ENCODE data around the gene TMEM140.
A peak's percentile ranks its signal among the peaks of the same experiment; 100 is the strongest.

The TMEM140 gene

GRCh38 chr7:135147899-135148721, at the start of gene TMEM140:
Gene TMEM140 (plus strand): TSS chr7:135148072. CDS start chr7:135164442, 16,370 bp downstream.
- Histone ChIP-seq H3K27ac (peak within 1 kb of the TSS; percentile 93), H3K4me3 (ENCODE audit: low read depth in 1 of 2, low read length in 1 of 2) (peak within 1 kb of the TSS; percentile 79 to 89), H3K9me3 (no peaks in the 10 kb centered on the region), H3K4me1 (ENCODE audit: control insufficient read depth in 1 of 2, insufficient read depth in 1 of 2, low read depth in 1 of 2, low read length in 1 of 2) (peaks cover 47 to 60% of the 10 kb centered on the region in 2 experiments), H3K36me3 (peaks cover 15% of the 10 kb centered on the region), H3K27me3 (no peaks in the 10 kb centered on the region)
- TF ChIP-seq, protein P1, sequence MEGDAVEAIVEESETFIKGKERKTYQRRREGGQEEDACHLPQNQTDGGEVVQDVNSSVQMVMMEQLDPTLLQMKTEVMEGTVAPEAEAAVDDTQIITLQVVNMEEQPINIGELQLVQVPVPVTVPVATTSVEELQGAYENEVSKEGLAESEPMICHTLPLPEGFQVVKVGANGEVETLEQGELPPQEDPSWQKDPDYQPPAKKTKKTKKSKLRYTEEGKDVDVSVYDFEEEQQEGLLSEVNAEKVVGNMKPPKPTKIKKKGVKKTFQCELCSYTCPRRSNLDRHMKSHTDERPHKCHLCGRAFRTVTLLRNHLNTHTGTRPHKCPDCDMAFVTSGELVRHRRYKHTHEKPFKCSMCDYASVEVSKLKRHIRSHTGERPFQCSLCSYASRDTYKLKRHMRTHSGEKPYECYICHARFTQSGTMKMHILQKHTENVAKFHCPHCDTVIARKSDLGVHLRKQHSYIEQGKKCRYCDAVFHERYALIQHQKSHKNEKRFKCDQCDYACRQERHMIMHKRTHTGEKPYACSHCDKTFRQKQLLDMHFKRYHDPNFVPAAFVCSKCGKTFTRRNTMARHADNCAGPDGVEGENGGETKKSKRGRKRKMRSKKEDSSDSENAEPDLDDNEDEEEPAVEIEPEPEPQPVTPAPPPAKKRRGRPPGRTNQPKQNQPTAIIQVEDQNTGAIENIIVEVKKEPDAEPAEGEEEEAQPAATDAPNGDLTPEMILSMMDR (IDR thresholded peaks at IDR 0.05) = peak; percentile 21

GRCh38 chr7:135098391-135098790, 49.5 kb upstream of the TMEM140 start:
- Histone ChIP-seq H3K9me3 (no peaks in the 10 kb centered on the region), H3K27ac (no peak overlapping the region), H3K4me3 (ENCODE audit: low read depth in 1 of 2, low read length in 1 of 2) (no peak overlapping the region), H3K36me3 (no peaks in the 10 kb centered on the region), H3K4me1 (ENCODE audit: control insufficient read depth in 1 of 2, insufficient read depth in 1 of 2, low read depth in 1 of 2, low read length in 1 of 2) (no peaks in the 10 kb centered on the region), H3K27me3 (no peaks in the 10 kb centered on the region)
- TF ChIP-seq, protein P1 (IDR thresholded peaks at IDR 0.05) = no peak

GRCh38 chr7:135100856-135101255, 47.0 kb upstream of the TMEM140 start:
- Histone ChIP-seq H3K36me3 (no peaks in the 10 kb centered on the region), H3K9me3 (no peaks in the 10 kb centered on the region), H3K27me3 (no peaks in the 10 kb centered on the region), H3K27ac (no peak overlapping the region), H3K4me3 (ENCODE audit: low read depth in 1 of 2, low read length in 1 of 2) (no peak overlapping the region), H3K4me1 (ENCODE audit: control insufficient read depth in 1 of 2, insufficient read depth in 1 of 2, low read depth in 1 of 2, low read length in 1 of 2) (no peaks in the 10 kb centered on the region)
- TF ChIP-seq, protein P1 (IDR thresholded peaks at IDR 0.05) = no peak

- Histone ChIP-seq H3K4me3 (ENCODE audit: low read depth in 1 of 2, low read length in 1 of 2) (no peak overlapping the region), H3K27me3 (no peaks in the 10 kb centered on the region)
- TF ChIP-seq, protein P1 (IDR thresholded peaks at IDR 0.05) = no peak
Measured at GRCh38 chr7:135102372-135102771, 45.5 kb upstream of the TMEM140 start.

DNA sequence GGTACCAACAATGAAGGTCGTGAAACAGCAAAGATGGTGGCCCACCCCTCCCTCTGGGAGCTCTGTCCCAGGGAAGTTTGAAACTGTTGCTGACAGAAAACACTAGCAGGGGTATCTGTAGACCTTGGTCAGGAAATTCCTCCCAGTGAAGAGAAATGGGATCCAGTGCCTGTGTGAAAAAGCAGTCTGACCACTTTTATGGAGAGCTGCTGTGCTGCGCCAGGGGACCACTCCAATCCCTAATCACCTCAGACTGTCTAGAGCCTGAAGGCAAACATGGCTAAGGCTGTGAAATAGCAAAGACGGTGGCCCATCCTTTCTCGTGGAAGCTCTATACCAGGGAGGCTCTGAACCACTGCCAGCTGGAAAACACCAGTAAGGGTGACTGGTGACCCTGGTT, 38.3 kb upstream of the TMEM140 start:
- no peaks in the 10 kb centered on the region for H3K9me3 ChIP-seq
- no peaks in the 10 kb centered on the region for H3K4me1 ChIP-seq (ENCODE audit: control insufficient read depth in 1 of 2, insufficient read depth in 1 of 2, low read depth in 1 of 2, low read length in 1 of 2)
- H3K27ac ChIP-seq = no peak overlapping the region
- H3K4me3 ChIP-seq (ENCODE audit: low read depth in 1 of 2, low read length in 1 of 2) = no peak overlapping the region
- TF ChIP-seq, protein P1 (IDR thresholded peaks at IDR 0.05) = no peak
- no peaks in the 10 kb centered on the region for H3K27me3 ChIP-seq
- no peaks in the 10 kb centered on the region for H3K36me3 ChIP-seq

More at GRCh38 chr7:135102372-135102771, 45.5 kb upstream of the TMEM140 start:
- Histone ChIP-seq H3K36me3 (no peaks in the 10 kb centered on the region), H3K27ac (no peak overlapping the region), H3K4me1 (ENCODE audit: control insufficient read depth in 1 of 2, insufficient read depth in 1 of 2, low read depth in 1 of 2, low read length in 1 of 2) (no peaks in the 10 kb centered on the region), H3K9me3 (no peaks in the 10 kb centered on the region)

Measured in neutrophil (primary cell).